Osteoblast (primary cell): ENCODE measurements around the gene ARX. TPM values are rescaled to one million over a fixed set of nuclear protein-coding genes. Genes with fewer than 3 reads are reported as not detected.
A peak's percentile ranks its signal among the peaks of the same experiment; 100 is the strongest.

ENCODE experiments used
- DNase-seq: peaks from one replicate; pipeline ENCODE4 v3.0.0; 2011; ENCODE audit warnings: low spot score, mixed read lengths; ENCODE audit not compliant: insufficient read length; ENCODE audit errors: missing footprints
- H2AFZ ChIP-seq: 2 replicates; pipeline ENCODE4 v1.6.0; 2011; ENCODE audit warnings: mild to moderate bottlenecking, low read length
- H3K27ac ChIP-seq: 2 replicates; pipeline ENCODE4 v1.5.1; 2011; ENCODE audit warnings: mild to moderate bottlenecking, low read depth, low read length, moderate library complexity
- H3K27me3 ChIP-seq: 2 replicates; pipeline ENCODE4 v1.6.0; 2012; ENCODE audit warnings: mild to moderate bottlenecking, control low read depth, inconsistent platforms, low read length, moderate library complexity; ENCODE audit not compliant: insufficient read depth
- H3K36me3 ChIP-seq: 2 replicates; pipeline ENCODE4 v1.5.1; 2011; ENCODE audit warnings: mild to moderate bottlenecking, low read length, control low read depth, moderate library complexity; ENCODE audit not compliant: insufficient read depth
- H3K4me1 ChIP-seq: 2 replicates; pipeline ENCODE4 v1.5.1; 2011; ENCODE audit warnings: mild to moderate bottlenecking, low read length, control low read depth, moderate library complexity; ENCODE audit not compliant: insufficient read depth
- H3K4me2 ChIP-seq: 2 replicates; pipeline ENCODE4 v1.6.0; 2011; ENCODE audit warnings: mild to moderate bottlenecking, low read length; ENCODE audit not compliant: insufficient read depth
- H3K4me3 ChIP-seq: fragments of 200-600 bp; sonication (generic); 3 replicates; pipeline ENCODE4 v1.5.1; 2012; ENCODE audit warnings: mild to moderate bottlenecking, low read length, inconsistent platforms; ENCODE audit not compliant: insufficient read depth
- H3K79me2 ChIP-seq: 2 replicates; pipeline ENCODE4 v1.6.0; 2012; ENCODE audit warnings: mild to moderate bottlenecking, low read length, control low read depth, inconsistent platforms; ENCODE audit not compliant: insufficient read depth
- H3K9me3 ChIP-seq: 2 replicates; pipeline ENCODE4 v1.5.1; 2011; ENCODE audit warnings: low read depth, low read length, control low read depth
- H4K20me1 ChIP-seq: 2 replicates; pipeline ENCODE4 v1.6.0; 2012; ENCODE audit warnings: mild to moderate bottlenecking, low read length, control low read depth; ENCODE audit not compliant: insufficient read depth
- CTCF ChIP-seq: IDR thresholded peaks from 2 replicates; pipeline ENCODE4 v1.5.1; 2011; ENCODE audit warnings: mild to moderate bottlenecking, low read depth, low read length, moderate library complexity; ENCODE audit errors: extremely low read depth
- total RNA-seq: library from RNA; depleted of rRNA; stranded (reverse); fragments of >200 nt; gene quantifications from 2 replicates; pipeline ENCODE4 v1.2.3, GENCODE V29; 2012

The ARX gene
- total RNA-seq, 1 donor = not detected

GRCh38 chrX:24983931-24984330 is 31.8 kb downstream of the ARX start:
- Histone ChIP-seq H3K27me3 (no peaks in the 10 kb centered on the region), H3K36me3 (no peaks in the 10 kb centered on the region), H4K20me1 (no peaks in the 10 kb centered on the region), H3K79me2 (no peaks in the 10 kb centered on the region), H3K27ac (no peak overlapping the region), H3K4me2 (no peak overlapping the region), H3K4me1 (no peaks in the 10 kb centered on the region), H2AFZ (no peak overlapping the region), H3K4me3 (no peak overlapping the region), H3K9me3 (no peaks in the 10 kb centered on the region)
- no peak for DNase-seq
- TF ChIP-seq CTCF = no peak

DNA sequence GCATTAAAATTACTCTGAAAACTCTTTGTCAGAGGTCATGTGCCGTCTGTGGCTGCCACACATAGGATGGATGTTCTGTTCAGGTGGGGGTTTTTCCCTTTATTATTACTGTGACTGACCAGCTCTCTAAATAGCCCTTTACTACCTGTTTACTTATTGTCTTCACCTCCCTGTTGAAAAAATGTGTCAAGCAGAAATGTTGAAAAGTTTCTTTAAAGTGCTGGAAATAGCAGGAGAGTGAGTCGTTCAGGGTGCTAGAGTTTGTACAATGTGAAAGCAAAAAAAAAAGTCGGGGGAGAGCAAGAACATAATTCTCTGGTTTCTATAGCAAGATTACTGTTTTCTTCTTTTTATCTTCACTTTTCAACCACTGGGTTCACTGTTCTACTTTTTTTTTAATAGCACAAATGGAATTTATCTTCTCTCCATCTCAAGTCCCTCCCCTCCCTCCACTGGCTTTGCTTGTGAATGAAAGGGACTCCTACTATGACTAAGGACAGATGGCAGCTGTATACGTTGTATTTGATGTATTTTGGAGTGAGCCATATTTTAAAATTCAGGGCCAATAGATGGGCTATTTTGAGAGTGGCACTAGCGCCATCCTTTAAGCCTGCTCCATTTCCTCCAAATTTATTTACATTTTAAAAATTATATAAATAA is 33.3 kb downstream of the ARX start:
- H3K4me2 ChIP-seq = peak overlapping the region; percentile 20
- no peaks in the 10 kb centered on the region for H3K9me3 ChIP-seq
- H3K79me2 ChIP-seq = no peaks in the 10 kb centered on the region
- TF ChIP-seq CTCF = no peak
- peak; percentile 71 for DNase-seq
- H3K27ac ChIP-seq = no peak overlapping the region
- H3K36me3 ChIP-seq = no peaks in the 10 kb centered on the region
- H2AFZ ChIP-seq = no peak overlapping the region
- no peaks in the 10 kb centered on the region for H3K4me1 ChIP-seq
- no peak overlapping the region for H3K4me3 ChIP-seq
- H4K20me1 ChIP-seq = no peaks in the 10 kb centered on the region
- no peaks in the 10 kb centered on the region for H3K27me3 ChIP-seq

DNA sequence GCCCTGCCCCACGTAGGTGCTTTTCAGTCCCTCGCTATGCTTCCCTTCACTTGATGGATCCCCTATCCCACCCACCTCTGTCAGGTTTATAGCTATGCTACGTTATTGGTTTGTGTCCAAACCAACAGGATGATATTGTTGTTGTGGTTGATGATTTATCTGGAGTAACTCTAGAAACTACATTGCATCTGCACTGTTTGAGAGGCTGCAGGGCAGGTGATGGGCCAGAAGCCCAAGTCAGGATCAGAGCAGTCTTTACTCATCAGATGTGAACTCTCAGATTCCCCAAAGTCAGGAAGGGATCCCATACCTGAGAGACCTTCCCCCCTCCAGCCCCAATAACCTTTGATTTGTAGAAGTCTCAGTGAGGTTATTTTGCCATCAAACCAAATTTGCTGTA is 34.7 kb downstream of the ARX start:
- Histone ChIP-seq H3K79me2 (no peaks in the 10 kb centered on the region), H3K4me1 (no peaks in the 10 kb centered on the region), H3K36me3 (no peaks in the 10 kb centered on the region), H3K9me3 (no peaks in the 10 kb centered on the region), H3K4me3 (no peak overlapping the region), H4K20me1 (no peaks in the 10 kb centered on the region), H3K27me3 (no peaks in the 10 kb centered on the region), H2AFZ (no peak overlapping the region), H3K4me2 (no peak overlapping the region), H3K27ac (no peak overlapping the region)
- DNase-seq = no peak
- TF ChIP-seq CTCF = no peak

GRCh38 chrX:24979081-24979480 is 36.7 kb downstream of the ARX start:
- Histone ChIP-seq H3K4me1 (no peaks in the 10 kb centered on the region), H3K4me3 (no peak overlapping the region), H4K20me1 (no peaks in the 10 kb centered on the region), H3K9me3 (no peaks in the 10 kb centered on the region), H3K36me3 (no peaks in the 10 kb centered on the region), H3K4me2 (no peak overlapping the region), H2AFZ (no peak overlapping the region), H3K79me2 (no peaks in the 10 kb centered on the region), H3K27me3 (no peaks in the 10 kb centered on the region), H3K27ac (no peak overlapping the region)
- no peak for DNase-seq
- no peak for TF ChIP-seq CTCF
